GM12892 (cell line): ENCODE results near the gene PRSS23.

ENCODE experiments used
- POLR2A ChIP-seq: IDR thresholded peaks from 2 replicates; pipeline ENCODE4 v1.6.1; 2011; ENCODE audit warnings: low read depth, low read length, control low read depth
- POLR2AphosphoS5 ChIP-seq: IDR thresholded peaks from 2 replicates; pipeline ENCODE4 v1.6.1; 2011; ENCODE audit warnings: low read depth, low read length, control low read depth

- no peak for TF ChIP-seq POLR2A
- no peak for TF ChIP-seq POLR2AphosphoS5
Measured at GRCh38 chr11:86800960-86801272, 574 bp downstream of the PRSS23 start.
